ENCODE measurements around the gene SYNE2. TPM values are rescaled to one million over a fixed set of nuclear protein-coding genes. Genes with fewer than 3 reads are reported as not detected.
"Not testable (repeated sequence)": the region's sequence is repeated elsewhere in the genome, so short reads cannot be mapped to it uniquely, and the experiment has no call there.

The SYNE2 gene
- 10 to 100 TPM; 23.4 to 26.5 TPM for total RNA-seq

DNA sequence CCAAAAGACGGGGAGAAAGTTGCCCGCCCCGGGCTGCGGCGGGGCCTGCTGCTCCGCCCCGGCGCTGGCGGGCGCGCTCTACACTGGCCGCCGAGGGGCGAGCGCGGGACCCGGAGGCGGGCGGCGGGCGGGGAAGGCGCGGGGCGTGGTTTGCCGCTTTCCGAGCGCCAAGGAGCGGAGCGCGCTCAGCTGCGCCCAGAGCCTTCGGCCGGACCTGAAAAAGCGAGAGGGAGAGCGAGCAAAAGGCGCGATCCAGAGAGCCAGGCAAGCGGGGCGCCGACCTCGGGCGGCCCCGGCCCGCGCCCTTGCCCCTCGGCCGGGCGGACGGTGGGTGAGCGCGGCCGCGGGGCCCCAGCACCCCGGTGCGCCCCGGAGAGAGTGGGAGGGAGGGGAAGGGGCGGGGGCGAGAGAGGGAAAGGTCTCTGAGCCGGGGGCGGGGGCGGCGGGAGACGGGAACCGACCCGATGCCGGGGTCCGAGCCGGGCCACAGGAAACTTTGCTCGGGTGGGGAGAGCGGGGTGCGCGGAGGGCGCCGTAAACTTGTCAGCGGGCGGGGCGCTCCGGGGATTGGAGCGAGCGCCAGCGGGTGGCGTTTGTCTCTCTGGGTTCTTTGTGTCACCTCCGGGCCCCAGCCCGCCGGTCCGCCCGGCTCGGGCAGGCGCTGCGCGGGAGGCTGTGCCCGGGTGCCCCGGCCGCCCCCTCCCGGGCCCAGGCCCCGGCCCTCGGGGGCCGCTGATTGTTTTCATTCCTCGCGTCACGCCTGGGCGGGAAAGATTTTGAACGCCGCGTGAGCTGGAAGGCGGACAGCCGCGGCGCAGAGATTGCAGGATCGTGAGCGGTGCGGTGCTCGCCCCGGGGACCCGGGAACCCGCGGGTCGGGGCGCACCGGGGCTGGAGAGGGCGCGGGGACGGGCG is at the start of gene SYNE2:
Gene SYNE2 (plus strand): TSS at position 188 of the 915 bp plus-strand sequence. CDS start 56,145 bp downstream, outside the sequence.
- ChIA-PET CTCF (interaction anchor here (0.8 kb wide), 3 partner anchors 11 to 57 kb away, joined by 3 to 4 read pairs (median 3); no protein-coding TSS in a partner anchor), POLR2A (interaction anchor here (0.6 to 1.6 kb wide), 3 partner anchors 11 to 485 kb away, joined by 3 to 11 read pairs (median 7); no protein-coding TSS in a partner anchor)

GRCh38 chr14:63803221-63803791 is 49.5 kb upstream of the SYNE2 start:
- CTCF ChIA-PET, POLR2A ChIA-PET: not testable (repeated sequence)

DNA sequence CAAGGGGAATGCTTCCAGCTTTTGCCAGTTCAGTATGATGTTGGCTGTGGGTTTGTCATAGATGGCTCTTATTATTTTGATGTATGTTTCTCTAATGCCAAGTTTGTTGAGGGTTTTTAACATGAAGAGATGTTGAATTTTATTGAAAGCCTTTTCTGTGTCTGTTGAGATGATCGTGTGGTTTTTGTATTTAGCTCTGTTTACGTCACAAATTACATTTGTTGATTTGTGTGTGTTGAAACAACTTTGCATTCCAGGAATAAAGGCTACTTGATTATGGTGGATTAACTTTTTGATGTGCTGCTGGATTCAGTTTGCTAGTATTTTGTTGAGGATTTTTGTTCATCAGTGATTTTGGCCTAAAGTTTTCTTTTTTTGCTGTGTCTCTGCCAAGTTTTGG is 46.7 kb upstream of the SYNE2 start:
- POLR2A ChIA-PET, CTCF ChIA-PET: not testable (repeated sequence)

DNA sequence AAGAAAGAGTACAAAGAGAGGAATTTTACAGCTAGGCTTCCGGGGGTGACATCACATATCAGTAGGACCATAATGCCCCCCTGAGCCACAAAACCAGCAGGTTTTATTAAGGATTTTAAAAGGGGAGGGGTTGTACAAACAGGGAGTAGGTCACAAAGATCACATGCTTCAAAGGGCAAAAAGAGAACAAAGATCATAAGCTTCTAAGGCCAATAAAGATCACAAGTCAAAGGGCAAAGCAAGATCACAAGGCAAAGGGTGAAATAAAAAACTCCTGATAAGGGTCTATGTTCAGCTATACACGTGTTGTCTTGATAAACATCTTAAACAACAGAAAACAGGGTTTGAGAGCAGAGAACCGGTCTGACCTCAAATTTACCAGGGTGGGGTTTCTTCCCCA is 41.1 kb upstream of the SYNE2 start:
- CTCF ChIA-PET, POLR2A ChIA-PET: not testable (repeated sequence)

DNA sequence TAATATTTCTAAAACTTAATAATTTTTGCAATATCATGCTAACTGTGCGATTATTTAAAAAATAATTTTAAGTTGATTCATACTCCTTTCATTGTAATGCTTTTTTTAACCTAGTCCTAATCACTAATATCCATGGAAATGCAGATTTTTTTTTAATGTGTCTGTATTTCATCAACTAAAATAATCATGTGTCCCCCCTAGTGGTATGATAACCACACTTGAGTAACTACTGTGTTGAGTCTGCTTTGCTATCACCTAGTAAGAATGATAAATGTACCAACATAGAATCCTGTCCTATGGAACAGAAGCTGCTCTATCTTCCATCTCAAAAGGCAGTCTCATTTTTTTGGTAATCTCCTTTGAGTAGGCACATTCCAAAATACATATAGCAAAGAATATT is 19.1 kb upstream of the SYNE2 start:
- ChIA-PET POLR2A (no interaction called here), CTCF (no interaction called here)

GRCh38 chr14:63840981-63841380 is 11.8 kb upstream of the SYNE2 start:
- ChIA-PET CTCF (no interaction called here), POLR2A (no interaction called here)

DNA sequence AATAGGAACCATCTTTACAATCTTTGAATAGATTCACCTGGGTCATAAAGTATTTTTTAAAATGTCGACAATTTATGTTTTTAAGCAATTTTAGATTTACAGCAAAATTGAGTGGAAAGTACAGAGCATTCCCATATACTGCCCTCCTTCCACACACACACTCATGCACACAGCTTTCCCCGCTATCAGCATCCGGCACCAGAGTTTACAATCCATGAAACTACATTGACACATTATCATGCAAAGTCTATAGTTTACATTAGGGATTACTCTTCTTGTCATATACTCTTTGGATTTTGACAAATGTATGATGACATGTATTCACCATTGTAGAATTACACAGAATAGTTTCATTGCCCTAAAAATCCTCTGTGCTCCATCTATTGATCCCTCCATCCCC is 9.0 kb upstream of the SYNE2 start:
- ChIA-PET POLR2A (no interaction called here), CTCF (no interaction called here)

GRCh38 chr14:63848890-63849289 is 3.9 kb upstream of the SYNE2 start:
- ChIA-PET CTCF (no interaction called here), POLR2A (no interaction called here)

DNA sequence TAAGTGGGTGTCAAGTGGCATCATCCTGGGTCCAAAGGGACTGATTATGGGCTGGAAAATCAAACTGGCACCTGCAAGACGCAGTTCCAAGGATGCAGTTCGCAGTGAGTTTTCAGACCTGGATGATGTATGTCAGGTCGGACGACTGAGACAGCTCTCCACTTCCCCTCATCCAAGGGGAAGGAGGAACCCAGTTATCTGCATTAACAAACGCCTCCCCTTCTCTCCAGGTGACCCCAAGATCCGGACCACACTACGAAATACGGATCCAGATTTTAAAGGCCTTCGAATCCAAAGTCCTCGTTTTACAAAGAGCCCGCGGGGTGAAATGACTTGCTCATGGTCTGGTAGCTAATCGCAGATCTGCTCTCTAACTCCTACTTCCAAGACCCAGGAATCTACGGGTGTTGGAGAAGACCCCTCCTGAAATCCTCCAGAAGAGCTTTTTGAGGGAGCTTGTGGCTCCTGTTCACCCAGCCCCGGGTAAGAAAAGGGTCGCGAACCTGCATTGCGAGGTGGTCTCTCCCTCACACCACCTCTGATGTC is 460 bp upstream of the SYNE2 start:
- ChIA-PET POLR2A (interaction anchor here (0.8 kb wide), 1 partner anchor 19 kb away, joined by 7 read pairs; no protein-coding TSS in a partner anchor), CTCF (interaction anchor here (0.8 kb wide), 3 partner anchors 12 to 57 kb away, joined by 3 to 4 read pairs (median 3); no protein-coding TSS in a partner anchor)

GRCh38 chr14:63853831-63854293 is 1.1 kb downstream of the SYNE2 start:
- POLR2A ChIA-PET = interaction anchor here (0.8 to 1.6 kb wide), 2 partner anchors 10 to 212 kb away, joined by 4 to 11 read pairs; partner anchors contain the start of gene WDR89
- CTCF ChIA-PET = interaction anchor here (2.0 kb wide), 1 partner anchor 10 kb away, joined by 6 read pairs; no protein-coding TSS in a partner anchor

GRCh38 chr14:63854330-63854729 is 1.5 kb downstream of the SYNE2 start:
- ChIA-PET CTCF (interaction anchor here (2.0 kb wide), 1 partner anchor 9 kb away, joined by 6 read pairs; no protein-coding TSS in a partner anchor), POLR2A (interaction anchor here (0.8 to 1.6 kb wide), 2 partner anchors 9 to 213 kb away, joined by 4 to 11 read pairs; partner anchors contain the start of gene WDR89)

DNA sequence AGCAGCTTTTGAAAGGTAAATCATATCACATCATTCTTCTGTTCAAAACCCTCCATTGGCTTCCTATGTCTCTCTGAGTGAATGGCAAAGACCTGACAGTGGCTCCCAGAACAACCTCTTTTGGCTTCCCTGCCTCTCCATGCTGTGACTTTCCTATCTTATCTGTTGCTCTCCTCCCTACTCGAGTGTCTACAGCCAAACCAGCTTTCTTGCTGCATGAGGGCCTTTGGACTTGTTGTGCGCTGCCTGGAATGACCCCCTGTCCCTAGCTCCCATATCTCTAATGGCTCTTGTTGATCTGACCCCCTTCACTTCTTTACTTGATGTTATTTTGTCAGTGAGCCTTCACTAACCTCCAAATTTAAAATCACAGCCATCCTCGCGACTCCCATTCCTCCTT is 2.5 kb downstream of the SYNE2 start:
- ChIA-PET POLR2A (interaction anchor here (1.2 kb wide), 1 partner anchor 9 kb away, joined by 4 read pairs; no protein-coding TSS in a partner anchor), CTCF (interaction anchor here (2.0 kb wide), 1 partner anchor 8 kb away, joined by 6 read pairs; no protein-coding TSS in a partner anchor)

DNA sequence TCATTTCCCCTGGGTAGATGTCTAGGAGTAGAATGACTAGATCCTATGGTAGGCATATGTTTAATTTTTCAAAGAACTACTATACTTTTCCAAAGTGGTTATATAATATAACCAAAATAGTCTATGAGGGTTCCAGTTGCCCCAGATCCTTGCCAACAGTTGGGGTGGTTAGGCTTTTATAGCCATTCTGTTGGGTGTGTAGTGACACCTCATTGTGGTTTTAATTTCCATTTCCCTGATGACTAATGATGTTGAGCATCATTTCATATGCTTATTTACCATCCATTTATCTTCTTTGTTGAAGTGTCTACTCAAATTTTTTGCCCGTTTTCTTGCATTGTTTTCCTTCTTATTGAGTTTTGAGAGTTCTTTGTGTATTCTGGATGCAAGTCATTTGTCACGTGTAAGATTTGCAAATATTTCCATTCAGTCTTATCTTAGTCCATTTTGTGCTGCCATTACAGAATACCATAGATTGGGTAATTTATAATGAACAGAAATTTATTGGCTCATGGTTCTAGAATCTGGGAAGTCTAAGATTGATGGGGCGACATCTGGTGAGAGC is 4.7 kb downstream of the SYNE2 start:
- ChIA-PET CTCF (no interaction called here), POLR2A (no interaction called here)

DNA sequence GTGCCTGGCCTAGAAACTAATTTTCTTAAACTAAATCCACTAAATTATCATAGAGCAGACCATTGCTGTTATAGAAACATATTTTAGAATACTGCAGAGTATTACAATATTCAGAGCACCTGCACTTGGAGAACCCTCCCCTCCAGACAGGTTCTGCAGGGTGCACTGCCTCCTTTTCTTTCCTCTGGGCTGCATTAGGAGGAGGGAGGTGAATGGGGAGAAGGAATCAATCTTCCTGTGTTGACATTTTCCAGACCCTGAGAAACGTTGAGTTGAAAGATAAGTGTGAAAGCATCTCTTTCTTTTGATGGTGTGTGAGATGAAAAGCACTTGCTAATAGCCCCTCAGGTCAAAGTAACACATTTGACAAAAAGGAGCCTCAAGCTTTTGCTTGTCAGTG is 7.3 kb downstream of the SYNE2 start:
- ChIA-PET CTCF (no interaction called here), POLR2A (no interaction called here)

DNA sequence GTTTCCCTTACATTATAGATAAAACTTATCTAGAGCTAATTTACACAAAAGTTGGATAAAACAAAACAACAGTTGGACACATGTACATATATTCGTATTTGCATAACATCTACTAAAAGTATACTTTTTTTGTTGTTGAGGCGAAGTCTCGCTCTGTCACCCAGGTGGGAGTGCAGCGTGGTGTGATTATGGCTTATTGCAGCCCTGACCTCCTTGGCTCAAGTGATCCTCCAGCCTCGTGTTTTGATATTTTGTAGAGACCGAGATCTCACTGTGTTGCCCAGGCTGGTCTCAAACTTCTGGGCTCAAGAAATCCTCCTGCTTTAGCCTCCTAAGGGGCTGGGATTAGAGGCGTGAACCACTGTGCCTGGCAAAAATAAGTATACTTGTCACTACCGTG is 9.4 kb downstream of the SYNE2 start:
- POLR2A ChIA-PET = no interaction called here
- CTCF ChIA-PET = no interaction called here

DNA sequence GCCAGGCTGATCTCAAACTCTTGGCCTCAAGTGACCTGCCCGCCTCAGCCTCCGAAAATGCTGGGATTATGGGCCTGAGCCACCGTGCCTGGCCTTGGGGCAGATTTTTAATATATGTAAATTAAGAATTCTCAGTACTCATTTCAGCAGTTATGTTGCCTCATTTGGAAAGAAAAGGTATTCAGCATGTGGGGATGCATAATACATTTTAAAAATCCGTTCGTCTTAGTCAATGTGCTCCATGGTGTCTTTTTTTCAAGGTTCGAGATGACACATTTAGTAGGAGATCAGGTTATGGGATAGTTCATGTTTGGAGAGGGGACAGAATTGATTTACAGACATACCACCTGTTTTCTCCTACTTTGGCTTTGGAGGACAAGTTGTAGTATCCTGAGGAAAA is 10.2 kb downstream of the SYNE2 start:
- ChIA-PET CTCF (interaction anchor here (1.3 to 1.9 kb wide), 2 partner anchors 8 to 12 kb away, joined by 3 to 6 read pairs; no protein-coding TSS in a partner anchor), POLR2A (interaction anchor here (2.3 kb wide), 1 partner anchor 9 kb away, joined by 11 read pairs; no protein-coding TSS in a partner anchor)

GRCh38 chr14:63864775-63865174 is 12.0 kb downstream of the SYNE2 start:
- ChIA-PET CTCF (interaction anchor here (1.9 kb wide), 1 partner anchor 10 kb away, joined by 6 read pairs; no protein-coding TSS in a partner anchor), POLR2A (interaction anchor here (1.3 to 2.3 kb wide), 2 partner anchors 9 to 11 kb away, joined by 4 to 11 read pairs; no protein-coding TSS in a partner anchor)

DNA sequence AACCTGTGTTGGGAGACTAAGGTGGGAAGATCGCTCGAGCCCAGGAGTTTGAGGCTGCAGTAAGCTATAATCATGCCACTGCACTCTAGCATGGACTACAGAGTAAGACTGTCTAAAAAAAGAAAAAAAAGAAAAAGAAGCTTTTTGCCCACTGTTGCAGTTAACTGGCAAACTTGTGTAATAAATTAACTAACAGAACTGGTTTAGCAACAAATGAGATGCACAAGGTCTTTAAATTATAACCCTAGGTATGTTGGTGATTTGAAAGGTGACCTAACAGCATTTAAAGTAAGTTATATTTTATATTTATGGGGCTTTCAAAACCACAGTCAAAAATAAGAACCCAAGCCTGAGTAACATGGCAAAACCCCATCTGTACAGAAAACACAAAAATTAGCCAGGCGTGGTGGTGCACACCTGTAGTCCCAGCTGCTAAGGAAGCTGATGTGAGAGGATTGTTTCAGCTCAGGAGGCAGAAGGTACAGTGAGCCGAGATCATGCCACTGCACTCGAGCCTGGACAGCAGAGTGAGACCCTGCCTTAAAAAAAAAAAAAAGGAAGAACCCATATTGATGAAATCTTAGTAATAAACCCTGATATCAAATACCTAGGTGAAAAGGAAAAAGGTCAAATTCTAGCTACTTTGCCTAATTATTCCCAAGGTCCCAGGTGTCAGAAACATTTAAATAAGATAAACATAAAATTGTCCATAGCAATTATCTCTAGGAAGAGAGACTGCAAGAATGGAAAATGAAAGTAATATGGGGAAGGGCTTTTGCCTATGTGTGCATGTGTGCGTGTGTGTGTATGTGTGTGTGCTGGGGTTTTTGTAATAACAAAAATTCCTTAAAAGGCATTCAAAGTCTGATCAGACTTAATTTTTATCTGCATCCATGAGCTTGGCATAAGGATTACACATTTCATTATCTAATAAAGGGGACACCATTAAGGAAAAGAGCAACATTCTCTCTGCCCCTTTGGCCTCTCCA is 15.4 kb downstream of the SYNE2 start:
- POLR2A ChIA-PET = interaction anchor here (0.7 kb wide), 1 partner anchor 225 kb away, joined by 5 read pairs; no protein-coding TSS in a partner anchor
- CTCF ChIA-PET = interaction anchor here (0.8 to 1.9 kb wide), 2 partner anchors 16 to 17 kb away, joined by 3 to 5 read pairs; partner anchors contain the start of gene SYNE2

Measured in activated CD8-positive, alpha-beta memory T cell treated with anti-CD3 and anti-CD28 coated beads for 36 hours (primary cell).